GM19099 (cell line): ENCODE measurements around the gene ZSCAN32.

Experiments used
- POLR2A ChIP-seq: IDR thresholded peaks from 3 replicates; pipeline ENCODE4 v1.6.1; 2011; ENCODE audit warnings: low read depth; ENCODE audit not compliant: insufficient read length; ENCODE audit errors: extremely low read depth

ZSCAN32 gene

DNA sequence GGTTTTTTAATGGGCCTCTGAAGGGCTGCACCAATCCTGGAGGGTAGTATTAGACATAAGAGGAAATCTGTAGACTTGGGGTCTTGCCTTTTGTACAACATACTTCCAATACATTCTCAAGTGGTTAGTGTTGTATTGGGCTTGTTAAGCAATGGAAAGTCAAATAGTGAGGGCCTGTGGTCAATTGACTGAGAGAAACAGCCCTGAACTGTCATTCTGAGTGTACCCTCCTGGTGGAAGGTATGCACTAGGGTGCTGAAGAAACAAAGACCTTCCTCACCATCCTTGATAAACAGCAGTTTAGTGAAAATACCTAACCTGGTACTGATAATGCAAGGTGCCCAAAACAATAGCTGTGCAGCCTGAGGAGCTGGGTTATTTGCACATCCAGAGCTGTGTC, 22.9 kb downstream of the ZSCAN32 start:
- no peak for TF ChIP-seq POLR2A

GRCh38 chr16:3375680-3376079, 25.1 kb downstream of the ZSCAN32 start:
- TF ChIP-seq POLR2A = no peak

DNA sequence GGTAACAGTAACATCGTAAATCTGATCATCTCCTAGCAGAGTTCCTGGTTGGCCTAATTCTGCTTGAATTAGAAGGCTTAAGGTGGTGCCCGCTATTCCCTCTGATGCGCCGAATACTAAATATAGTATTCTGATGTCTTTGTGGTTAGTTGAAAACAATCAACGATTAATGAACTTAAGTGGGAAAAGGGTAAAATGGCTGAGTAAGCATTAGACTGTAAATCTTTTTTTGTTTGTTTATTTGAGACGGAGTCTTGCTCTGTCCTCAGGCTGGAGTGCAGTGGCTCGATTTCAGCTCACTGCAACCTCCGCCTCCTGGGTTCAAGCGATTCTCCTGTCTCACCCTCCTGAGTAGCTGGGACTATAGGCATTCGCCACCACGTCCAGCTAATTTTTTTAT, 31.7 kb downstream of the ZSCAN32 start:
- TF ChIP-seq POLR2A = no peak

- peak; percentile 33 for TF ChIP-seq POLR2A
Observed at GRCh38 chr16:3364774-3365427, 35.9 kb downstream of the ZSCAN32 start.

- no peak for TF ChIP-seq POLR2A
Observed at GRCh38 chr16:3363793-3364192, 37.0 kb downstream of the ZSCAN32 start.

DNA sequence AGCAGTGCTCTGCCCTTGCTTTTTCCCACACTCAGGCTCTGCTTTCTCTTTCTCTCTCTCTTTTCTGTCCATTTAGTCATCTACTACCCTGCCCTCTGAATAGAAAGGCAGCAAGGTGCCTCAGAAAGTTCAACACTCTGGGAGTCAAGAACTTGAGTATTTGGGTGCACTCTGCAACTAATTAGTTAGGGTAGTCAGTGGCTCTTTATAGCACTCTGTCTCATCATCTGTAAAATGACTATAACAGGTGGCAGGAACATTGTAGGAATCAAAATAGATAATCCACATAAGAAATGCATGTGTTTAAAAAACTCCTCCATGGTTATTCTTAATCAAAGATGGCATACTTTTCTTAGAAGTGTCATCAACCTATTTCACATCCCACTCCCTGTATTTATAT, 37.9 kb downstream of the ZSCAN32 start:
- TF ChIP-seq POLR2A = no peak

GRCh38 chr16:3358871-3359270, 41.9 kb downstream of the ZSCAN32 start:
- TF ChIP-seq POLR2A = no peak

- no peak for TF ChIP-seq POLR2A
Observed at GRCh38 chr16:3356118-3356517, 44.7 kb downstream of the ZSCAN32 start.

GRCh38 chr16:3355589-3355988, 45.2 kb downstream of the ZSCAN32 start, which contains the start of gene OR2C1:
TSS of gene OR2C1 (plus strand) at chr16:3355889. CDS start at chr16:3355941, 52 bp downstream.
- TF ChIP-seq POLR2A = no peak

DNA sequence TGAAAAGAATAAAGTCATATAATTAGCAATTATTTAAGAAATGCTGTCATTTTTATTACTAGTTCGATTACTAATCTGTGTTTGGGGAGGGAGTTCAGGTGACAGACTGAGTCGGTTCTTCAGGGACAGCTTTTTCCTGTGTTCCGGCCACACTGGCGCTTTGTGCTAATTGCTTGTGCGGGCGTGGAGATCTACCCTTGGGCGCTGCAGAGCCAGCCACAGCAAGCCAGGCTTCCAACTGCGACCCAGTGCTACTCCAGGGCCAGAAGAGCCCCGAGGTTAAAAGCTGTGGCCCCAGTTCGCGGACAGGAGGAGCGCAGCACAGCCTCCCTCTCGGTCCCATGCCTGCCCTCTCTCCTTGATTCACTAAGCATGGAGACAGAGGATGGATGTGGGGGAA, 51.6 kb downstream of the ZSCAN32 start:
- TF ChIP-seq POLR2A = no peak

DNA sequence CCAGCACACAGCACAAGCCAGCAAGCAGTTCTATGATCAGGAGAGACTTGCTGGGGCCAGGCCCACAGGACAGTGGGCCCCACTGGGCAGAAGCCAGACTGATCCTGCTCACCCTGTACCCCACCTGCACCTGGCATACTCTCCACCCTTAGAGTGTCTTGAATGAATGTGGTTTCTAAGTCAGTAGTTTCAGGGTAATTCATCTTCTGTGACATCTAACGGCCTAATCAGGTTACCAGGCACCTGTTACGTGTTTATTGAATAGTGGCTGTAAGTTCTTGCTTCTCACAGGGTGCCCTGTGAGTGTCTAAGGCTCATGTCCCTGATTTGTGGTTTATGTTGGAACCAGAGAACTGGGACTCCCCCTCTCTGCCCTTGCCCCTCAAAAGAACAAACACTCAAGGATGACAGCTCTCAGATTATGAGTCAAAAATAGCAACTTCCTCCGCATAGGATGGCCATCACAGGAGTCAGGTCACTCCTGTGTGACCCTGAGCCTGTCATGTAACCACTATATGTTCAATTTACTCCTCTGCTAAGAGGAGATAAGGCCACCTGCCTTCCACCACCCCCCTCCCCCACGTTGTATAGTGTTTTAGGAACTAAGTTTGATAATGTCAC, 52.1 kb downstream of the ZSCAN32 start:
- no peak for TF ChIP-seq POLR2A

- TF ChIP-seq POLR2A = no peak
Observed at GRCh38 chr16:3347586-3347985, 53.2 kb downstream of the ZSCAN32 start.

GRCh38 chr16:3346041-3346440, 54.8 kb downstream of the ZSCAN32 start:
- no peak for TF ChIP-seq POLR2A
